Subcutaneous abdominal adipose tissue (tissue), 5 donors: ENCODE results near the gene MORN1.
"Not testable (repeated sequence)": the region's sequence is repeated elsewhere in the genome, so short reads cannot be mapped to it uniquely, and the experiment has no call there.

Experiments used
- H3K27ac ChIP-seq: one replicate; pipeline ENCODE4 v1.7.0; 2013; ENCODE audit warnings: low read depth, mild to moderate bottlenecking, inconsistent platforms, low read length, moderate library complexity
- H3K27me3 ChIP-seq, 5 donors: one replicate each; pipeline ENCODE4 v1.7.0; 2013; ENCODE audit warnings: low read length in 5 of 5, inconsistent platforms in 1 of 5; ENCODE audit not compliant: control insufficient read depth in 5 of 5, insufficient read depth in 4 of 5
- H3K36me3 ChIP-seq, 5 donors: one replicate each; pipeline ENCODE4 v1.7.0; 2013; ENCODE audit warnings: low read length in 5 of 5; ENCODE audit not compliant: control insufficient read depth in 5 of 5, insufficient read depth in 5 of 5
- H3K4me1 ChIP-seq, 5 donors: one replicate each; pipeline ENCODE4 v1.7.0; 2013; ENCODE audit warnings: low read length in 5 of 5, mild to moderate bottlenecking in 3 of 5, moderate library complexity in 1 of 5; ENCODE audit not compliant: control insufficient read depth in 5 of 5, insufficient read depth in 5 of 5
- H3K4me3 ChIP-seq, 5 donors: one replicate each; pipeline ENCODE4 v1.7.0; 2013; ENCODE audit warnings: low read length in 5 of 5, low read depth in 1 of 5
- H3K9ac ChIP-seq, 5 donors: one replicate each; pipeline ENCODE4 v1.7.0; 2013; ENCODE audit warnings: low read length in 5 of 5, mild to moderate bottlenecking in 4 of 5, moderate library complexity in 3 of 5
- H3K9me3 ChIP-seq, 5 donors: one replicate each; pipeline ENCODE4 v1.7.0; 2013; ENCODE audit warnings: low read length in 5 of 5; ENCODE audit not compliant: control insufficient read depth in 5 of 5
- donor health status: healthy.
- donor health status: healthy.
- donor health status: healthy.
- donor health status: healthy.
- donor health status: healthy.

Gene MORN1

GRCh38 chr1:2391041-2391930 is at the start of gene MORN1, which contains the start of gene RER1:
Gene MORN1 (minus strand): TSS chr1:2391554. CDS start chr1:2391533, 21 bp downstream.
Gene RER1 (plus strand): TSS chr1:2391841. CDS start chr1:2395791, 3,950 bp downstream.
- peaks cover 0 to 38% (median 23%) of the 10 kb centered on the region in 5 donors for H3K36me3 ChIP-seq
- H3K4me3 ChIP-seq: peak within 1 kb of the TSS; percentile 71 to 88 (median 83)
- peak within 1 kb of the TSS; percentile 60 for H3K27ac ChIP-seq
- H3K9ac ChIP-seq: peak within 1 kb of the TSS; percentile 71 to 90 (median 88)
- H3K27me3 ChIP-seq: peaks cover 0 to 5% (median 0%) of the 10 kb centered on the region in 5 donors
- peaks cover 0 to 2% (median 0%) of the 10 kb centered on the region in 5 donors for H3K9me3 ChIP-seq
- H3K4me1 ChIP-seq: peaks cover 16 to 41% (median 32%) of the 10 kb centered on the region in 5 donors

GRCh38 chr1:2440346-2440745 is 49.0 kb upstream of the MORN1 start:
- not testable (repeated sequence) for H3K36me3 ChIP-seq, H3K9ac ChIP-seq, H3K27ac ChIP-seq, H3K4me1 ChIP-seq, H3K4me3 ChIP-seq, H3K9me3 ChIP-seq
- H3K27me3 ChIP-seq: peaks cover 24 to 53% (median 46%) of the 10 kb centered on the region in 5 donors

- no peak overlapping the region for H3K9ac ChIP-seq
- no peaks in the 10 kb centered on the region for H3K9me3 ChIP-seq
- no peak overlapping the region for H3K27ac ChIP-seq
- no peaks in the 10 kb centered on the region for H3K4me1 ChIP-seq
- H3K36me3 ChIP-seq: no peaks in the 10 kb centered on the region
- H3K27me3 ChIP-seq: peaks cover 18 to 46% (median 43%) of the 10 kb centered on the region in 5 donors
- no peak overlapping the region for H3K4me3 ChIP-seq
Observed at GRCh38 chr1:2439369-2439768, 48.0 kb upstream of the MORN1 start.

- H3K9ac ChIP-seq: no peak overlapping the region
- no peak overlapping the region for H3K27ac ChIP-seq
- no peaks in the 10 kb centered on the region for H3K36me3 ChIP-seq
- H3K9me3 ChIP-seq: no peaks in the 10 kb centered on the region
- no peak overlapping the region for H3K4me3 ChIP-seq
- no peaks in the 10 kb centered on the region for H3K4me1 ChIP-seq
- peaks cover 22 to 47% (median 46%) of the 10 kb centered on the region in 5 donors for H3K27me3 ChIP-seq
Observed at GRCh38 chr1:2438641-2439040, 47.3 kb upstream of the MORN1 start.

DNA sequence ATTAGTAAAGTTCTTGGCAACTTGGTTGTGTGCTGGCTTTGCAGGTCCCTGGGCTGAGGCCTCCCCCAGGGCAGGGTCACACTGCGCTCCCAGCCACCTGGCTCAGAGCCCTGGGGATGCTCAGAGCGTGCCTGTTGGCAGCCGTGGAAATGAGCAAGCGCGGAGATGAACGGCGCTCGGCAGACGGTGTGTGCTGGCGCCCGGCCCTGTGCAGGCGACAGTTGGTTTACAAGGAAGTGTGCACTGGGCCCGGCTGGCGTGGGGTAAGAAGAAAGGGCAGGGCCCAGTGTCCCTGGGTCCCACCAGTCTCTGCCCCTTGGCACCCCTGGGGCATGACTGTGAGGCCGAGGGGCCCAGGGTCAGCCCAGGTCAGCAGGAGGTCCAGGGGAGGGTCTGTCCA is 46.7 kb upstream of the MORN1 start:
- Histone ChIP-seq H3K9ac (no peak overlapping the region), H3K27ac (no peak overlapping the region), H3K4me1 (no peaks in the 10 kb centered on the region), H3K4me3 (no peak overlapping the region), H3K36me3 (no peaks in the 10 kb centered on the region), H3K27me3 (peaks cover 20 to 50% (median 48%) of the 10 kb centered on the region in 5 donors), H3K9me3 (no peaks in the 10 kb centered on the region)

DNA sequence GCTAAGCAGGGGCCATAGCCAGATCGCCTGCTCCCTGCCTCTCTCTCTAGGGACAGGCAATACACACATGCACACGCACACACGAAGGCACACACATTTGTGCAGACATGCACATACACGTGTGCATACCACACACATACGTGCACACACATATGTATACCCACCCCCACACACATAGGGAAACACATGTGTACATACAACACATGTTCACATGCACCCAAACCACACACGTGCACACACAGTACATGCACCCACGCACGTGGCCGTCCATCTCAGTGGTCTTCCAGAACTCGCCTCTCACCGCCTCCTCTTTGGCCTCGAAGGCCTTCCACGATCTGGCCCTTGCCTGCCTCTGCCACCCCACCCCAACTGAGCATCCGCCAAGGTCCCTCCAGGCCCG is 46.3 kb upstream of the MORN1 start:
- Histone ChIP-seq H3K9ac (no peak overlapping the region), H3K27ac (no peak overlapping the region), H3K9me3 (no peaks in the 10 kb centered on the region), H3K36me3 (no peaks in the 10 kb centered on the region), H3K4me3 (no peak overlapping the region), H3K4me1 (no peaks in the 10 kb centered on the region), H3K27me3 (peaks cover 20 to 50% (median 48%) of the 10 kb centered on the region in 5 donors)

- H3K27me3 ChIP-seq: peaks cover 23 to 50% (median 48%) of the 10 kb centered on the region in 5 donors
- no peak overlapping the region for H3K4me3 ChIP-seq
- no peaks in the 10 kb centered on the region for H3K4me1 ChIP-seq
- no peak overlapping the region for H3K27ac ChIP-seq
- H3K36me3 ChIP-seq: no peaks in the 10 kb centered on the region
- no peaks in the 10 kb centered on the region for H3K9me3 ChIP-seq
- no peak overlapping the region for H3K9ac ChIP-seq
Observed at GRCh38 chr1:2436876-2437275, 45.5 kb upstream of the MORN1 start.

DNA sequence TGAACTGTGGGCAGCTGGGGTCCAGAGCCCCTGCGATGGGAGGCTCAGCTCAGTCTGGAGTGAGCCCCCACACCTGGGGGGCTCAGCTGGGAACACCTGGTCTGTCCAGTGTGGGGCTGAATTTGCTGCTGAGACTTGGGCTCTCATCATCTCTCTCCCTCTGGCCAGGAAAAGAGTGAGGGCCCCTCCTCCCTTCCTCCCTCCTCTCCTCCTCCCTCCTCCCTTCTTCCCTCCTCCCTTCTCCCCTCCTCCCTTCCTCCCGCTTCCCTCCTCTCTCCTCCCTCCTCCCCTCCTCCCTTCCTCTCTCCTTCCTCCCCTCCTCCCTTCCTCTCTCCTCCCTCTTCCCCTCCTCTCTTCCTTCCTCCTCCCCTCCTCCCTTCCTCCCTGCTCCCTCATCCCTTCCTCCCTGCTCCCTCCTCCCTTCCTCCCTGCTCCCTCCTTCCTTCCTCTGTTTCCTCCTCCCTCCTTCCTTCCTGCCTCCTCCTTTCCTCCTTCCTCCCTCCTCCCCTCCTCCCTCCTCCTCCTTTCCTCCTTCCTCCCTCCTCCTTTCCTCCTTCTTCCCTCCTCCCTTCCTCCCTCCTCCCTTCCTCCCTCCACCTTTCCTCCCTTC is 44.5 kb upstream of the MORN1 start:
- Histone ChIP-seq H3K9me3 (no peaks in the 10 kb centered on the region), H3K4me3 (no peak overlapping the region), H3K9ac (no peak overlapping the region), H3K4me1 (no peaks in the 10 kb centered on the region), H3K27me3 (peaks cover 23 to 55% (median 48%) of the 10 kb centered on the region in 5 donors), H3K36me3 (no peaks in the 10 kb centered on the region), H3K27ac (no peak overlapping the region)

- Histone ChIP-seq H3K36me3 (no peaks in the 10 kb centered on the region), H3K4me3 (no peak overlapping the region), H3K27ac (no peak overlapping the region), H3K27me3 (peaks cover 23 to 57% (median 51%) of the 10 kb centered on the region in 5 donors), H3K4me1 (no peaks in the 10 kb centered on the region), H3K9ac (no peak overlapping the region), H3K9me3 (peaks cover 0 to 3% (median under 1%) of the 10 kb centered on the region in 5 donors)
Observed at GRCh38 chr1:2435091-2435490, 43.7 kb upstream of the MORN1 start.
